ENCODE results near the gene CDH13. TPM values are rescaled to one million over a fixed set of nuclear protein-coding genes. Genes with fewer than 3 reads are reported as not detected.

Gene CDH13
- total and polyA plus RNA-seq, 10 of the 15 experiments (the other 5 are each of a cell fraction or from before 2014, with no cell fraction given) = under 0.01 to 0.05 TPM; not detected in 8

DNA sequence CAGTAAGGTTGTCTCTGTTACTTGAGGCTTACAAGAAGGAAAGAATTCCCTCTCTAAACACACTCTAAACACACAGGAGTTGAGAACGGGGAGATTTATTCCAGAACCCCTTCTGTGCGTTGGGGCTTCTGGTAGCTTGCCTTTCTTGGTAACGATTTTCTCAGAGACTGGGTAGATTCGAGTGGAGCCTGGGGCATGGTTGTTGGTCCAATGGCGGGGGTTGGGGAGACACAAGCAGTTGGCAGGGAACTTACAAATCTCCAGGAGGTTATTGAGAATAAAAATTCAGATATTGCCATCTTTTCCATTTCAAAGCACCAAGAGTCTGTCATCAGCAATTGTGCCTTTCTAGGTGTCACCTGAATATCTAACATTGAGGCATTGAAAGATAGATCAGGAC, 251.7 kb downstream of the CDH13 start (continued):
- TF ChIP-seq, protein P1, sequence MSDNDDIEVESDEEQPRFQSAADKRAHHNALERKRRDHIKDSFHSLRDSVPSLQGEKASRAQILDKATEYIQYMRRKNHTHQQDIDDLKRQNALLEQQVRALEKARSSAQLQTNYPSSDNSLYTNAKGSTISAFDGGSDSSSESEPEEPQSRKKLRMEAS (IDR thresholded peaks at IDR 0.05; ENCODE audit: low read depth, low read length) = no peak
- TF ChIP-seq SMARCA5 (IDR thresholded peaks at IDR 0.05) (no peak), SP1 (IDR thresholded peaks at IDR 0.05; ENCODE audit: low read depth, low read length) (no peak), TCF3 (IDR thresholded peaks at IDR 0.05; ENCODE audit: borderline replicate concordance, insufficient read depth, low read depth, low read length) (no peak)

DNA sequence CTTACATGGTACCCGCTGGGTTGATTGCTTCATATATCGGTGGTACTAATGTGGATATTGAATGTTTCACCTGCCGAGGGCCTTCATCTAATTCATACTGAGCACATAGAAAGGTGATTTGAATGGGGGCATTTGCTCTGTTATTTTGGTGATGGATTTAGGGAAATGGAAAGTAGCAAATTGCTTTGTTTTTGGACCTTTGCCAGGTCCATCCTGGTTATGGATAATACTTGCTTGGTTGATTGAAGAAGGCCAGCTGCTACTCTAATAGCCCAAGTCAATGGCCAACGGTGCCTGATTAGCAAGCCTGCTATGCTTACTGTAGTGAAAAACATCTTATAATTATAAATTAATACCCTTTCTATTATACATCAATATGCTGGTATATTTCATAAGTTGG, 253.6 kb downstream of the CDH13 start:
- no peaks in the 10 kb centered on the region for H4K20me1 ChIP-seq (ENCODE audit: control insufficient read depth, insufficient read depth)
- H3K4me3 ChIP-seq = no peak overlapping the region
- H3K36me3 ChIP-seq (ENCODE audit: control insufficient read depth in 2 of 2, insufficient read depth in 2 of 2, low read length in 1 of 2) = no peaks in the 10 kb centered on the region
- H2AFZ ChIP-seq (ENCODE audit: control insufficient read depth, low read depth, low read length) = no peak overlapping the region
- H3K9ac ChIP-seq (ENCODE audit: control insufficient read depth, insufficient read depth, low read length) = no peak overlapping the region
- ATAC-seq (no peak), FAIRE-seq (no peak), DNase-seq (ENCODE audit: low read depth, low spot score) (no peak)
- no TSS peak for BruUV-seq (replicated peaks)
- no peaks in the 10 kb centered on the region for H3K4me1 ChIP-seq (ENCODE audit: control insufficient read depth, insufficient read depth, low read length)
- intact Hi-C loops (cut with micrococcal nuclease; ENCODE audit: unreplicated experiment) (no loop called here), in situ Hi-C loops (cut with MboI) (no loop called here)
- 29% methylated on average over 4 of the region's 4 CpGs for WGBS (ENCODE audit: insufficient coverage, insufficient replicate concordance, low lambda C conversion rate, missing lambda C conversion rate)
- no peaks in the 10 kb centered on the region for H3K27me3 ChIP-seq (replicated peaks in 1 of 2; ENCODE audit: control insufficient read depth in 2 of 2, insufficient read depth in 2 of 2, low read length in 1 of 2)
- CTCF ChIA-PET = no interaction called here
- H3K9me3 ChIP-seq (replicated peaks; ENCODE audit: control insufficient read depth, insufficient read depth, low read length) = no peaks in the 10 kb centered on the region
- H3K27ac ChIP-seq (ENCODE audit: control insufficient read depth, insufficient read depth) = no peak overlapping the region
- H3K79me2 ChIP-seq (ENCODE audit: control insufficient read depth, insufficient read depth, low read length) = no peaks in the 10 kb centered on the region
- RAD21 ChIA-PET (ENCODE audit: unreplicated experiment) = no interaction called here
- no peak overlapping the region for H3K4me2 ChIP-seq (ENCODE audit: control insufficient read depth, insufficient read depth)
- SMC1A ChIA-PET (ENCODE audit: uncharacterized antibody, unreplicated experiment) = no interaction called here
- POLR2A ChIA-PET = no interaction called here
- TF ChIP-seq FOXM1 (IDR thresholded peaks at IDR 0.05; ENCODE audit: low read depth, low read length) = no peak
- no peak for TF ChIP-seq HDAC6 (IDR thresholded peaks at IDR 0.05; ENCODE audit: unreplicated experiment)
- no peak for TF ChIP-seq SREBF1 (IDR thresholded peaks at IDR 0.05; ENCODE audit: low read length)
- TF ChIP-seq SMAD5 (IDR thresholded peaks at IDR 0.05; ENCODE audit: low read depth) = no peak
- TF ChIP-seq, protein P2, sequence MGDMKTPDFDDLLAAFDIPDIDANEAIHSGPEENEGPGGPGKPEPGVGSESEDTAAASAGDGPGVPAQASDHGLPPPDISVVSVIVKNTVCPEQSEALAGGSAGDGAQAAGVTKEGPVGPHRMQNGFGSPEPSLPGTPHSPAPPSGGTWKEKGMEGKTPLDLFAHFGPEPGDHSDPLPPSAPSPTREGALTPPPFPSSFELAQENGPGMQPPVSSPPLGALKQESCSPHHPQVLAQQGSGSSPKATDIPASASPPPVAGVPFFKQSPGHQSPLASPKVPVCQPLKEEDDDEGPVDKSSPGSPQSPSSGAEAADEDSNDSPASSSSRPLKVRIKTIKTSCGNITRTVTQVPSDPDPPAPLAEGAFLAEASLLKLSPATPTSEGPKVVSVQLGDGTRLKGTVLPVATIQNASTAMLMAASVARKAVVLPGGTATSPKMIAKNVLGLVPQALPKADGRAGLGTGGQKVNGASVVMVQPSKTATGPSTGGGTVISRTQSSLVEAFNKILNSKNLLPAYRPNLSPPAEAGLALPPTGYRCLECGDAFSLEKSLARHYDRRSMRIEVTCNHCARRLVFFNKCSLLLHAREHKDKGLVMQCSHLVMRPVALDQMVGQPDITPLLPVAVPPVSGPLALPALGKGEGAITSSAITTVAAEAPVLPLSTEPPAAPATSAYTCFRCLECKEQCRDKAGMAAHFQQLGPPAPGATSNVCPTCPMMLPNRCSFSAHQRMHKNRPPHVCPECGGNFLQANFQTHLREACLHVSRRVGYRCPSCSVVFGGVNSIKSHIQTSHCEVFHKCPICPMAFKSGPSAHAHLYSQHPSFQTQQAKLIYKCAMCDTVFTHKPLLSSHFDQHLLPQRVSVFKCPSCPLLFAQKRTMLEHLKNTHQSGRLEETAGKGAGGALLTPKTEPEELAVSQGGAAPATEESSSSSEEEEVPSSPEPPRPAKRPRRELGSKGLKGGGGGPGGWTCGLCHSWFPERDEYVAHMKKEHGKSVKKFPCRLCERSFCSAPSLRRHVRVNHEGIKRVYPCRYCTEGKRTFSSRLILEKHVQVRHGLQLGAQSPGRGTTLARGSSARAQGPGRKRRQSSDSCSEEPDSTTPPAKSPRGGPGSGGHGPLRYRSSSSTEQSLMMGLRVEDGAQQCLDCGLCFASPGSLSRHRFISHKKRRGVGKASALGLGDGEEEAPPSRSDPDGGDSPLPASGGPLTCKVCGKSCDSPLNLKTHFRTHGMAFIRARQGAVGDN (IDR thresholded peaks at IDR 0.05) = no peak
- TF ChIP-seq PAX8 (IDR thresholded peaks at IDR 0.05) = no peak
